WTC11 (cell line): ENCODE measurements around the gene PREP. TPM values are rescaled to one million over a fixed set of nuclear protein-coding genes. Genes with fewer than 3 reads are reported as not detected.

ENCODE experiments used
- ATAC-seq: fragments of 200-7000 bp; cut with Tn5 transposase; 2 replicates; pipeline ENCODE4 v1.10.0; 2021; ENCODE audit warnings: mild to moderate bottlenecking, moderate library complexity
- CTCF ChIA-PET: fragments of 300-600 bp; sonication (Branson Sonifier 250); formaldehyde crosslinking; loops from one replicate; lab custom pipeline; 2021; ENCODE audit warnings: antibody characterized with exemption; lab: Charles Lee
- POLR2A ChIA-PET: fragments of 350-600 bp; sonication (Branson Sonifier 250); formaldehyde crosslinking; loops from one replicate; lab custom pipeline; 2021; ENCODE audit warnings: antibody characterized with exemption; lab: Charles Lee
- DNase-seq: peaks from one replicate; pipeline ENCODE4 v3.0.0; 2021; ENCODE audit warnings: low spot score
- H3K27ac Mint-ChIP-seq: 2 replicates; pipeline ENCODE4 v1.8.0; 2021; ENCODE audit warnings: mixed read lengths
- H3K27me3 Mint-ChIP-seq: 2 replicates; pipeline ENCODE4 v1.8.0; 2021; ENCODE audit warnings: low read depth, mild to moderate bottlenecking, moderate library complexity, mixed read lengths
- H3K36me3 Mint-ChIP-seq: 2 replicates; pipeline ENCODE4 v1.8.0; 2021; ENCODE audit warnings: mixed read lengths
- H3K4me1 Mint-ChIP-seq: 2 replicates; pipeline ENCODE4 v1.8.0; 2022; ENCODE audit warnings: mixed read lengths
- H3K4me3 Mint-ChIP-seq: 2 replicates; pipeline ENCODE4 v1.8.0; 2021; ENCODE audit warnings: mild to moderate bottlenecking, moderate library complexity, mixed read lengths
- H3K9me3 Mint-ChIP-seq: 2 replicates; pipeline ENCODE4 v1.8.0; 2021; ENCODE audit warnings: mixed read lengths
- FOXP1 ChIP-seq: sonication (generic); formaldehyde crosslinking; IDR thresholded peaks from 2 replicates; pipeline ENCODE4 v1.8.0; 2022; ENCODE audit warnings: missing genetic modification reagents, mild to moderate bottlenecking, moderate library complexity, borderline replicate concordance
- GRHL2 ChIP-seq: fragments of 250-450 bp; sonication (Bioruptor Pico); IDR thresholded peaks from 2 replicates; pipeline ENCODE4 v1.8.0; 2022; ENCODE audit warnings: mild to moderate bottlenecking, moderate library complexity; ENCODE audit not compliant: insufficient replicate concordance, severe bottlenecking
- JAZF1 ChIP-seq: fragments of 250-450 bp; sonication (Bioruptor Pico); IDR thresholded peaks from 2 replicates; pipeline ENCODE4 v1.9.0; 2021; ENCODE audit warnings: moderate library complexity, mild to moderate bottlenecking, inconsistent platforms
- KAT7 ChIP-seq: sonication (generic); formaldehyde crosslinking; IDR thresholded peaks from 2 replicates; pipeline ENCODE4 v1.8.1; 2023; ENCODE audit warnings: missing genetic modification reagents, mild to moderate bottlenecking, borderline replicate concordance
- NFATC4 ChIP-seq: fragments of 250-450 bp; sonication (Bioruptor Pico); IDR thresholded peaks from 2 replicates; pipeline ENCODE4 v1.9.0; 2021; ENCODE audit warnings: mild to moderate bottlenecking
- PRDM15 ChIP-seq: sonication (generic); formaldehyde crosslinking; IDR thresholded peaks from 2 replicates; pipeline ENCODE4 v1.8.0; 2022; ENCODE audit warnings: missing genetic modification reagents
- PREB ChIP-seq: sonication (generic); formaldehyde crosslinking; IDR thresholded peaks from 2 replicates; pipeline ENCODE4 v1.8.1; 2022; ENCODE audit warnings: mild to moderate bottlenecking, missing genetic modification reagents, moderate library complexity, borderline replicate concordance
- RORB ChIP-seq: fragments of 250-450 bp; sonication (Bioruptor Pico); IDR thresholded peaks from 2 replicates; pipeline ENCODE4 v1.9.0; 2021; ENCODE audit warnings: mild to moderate bottlenecking
- SMAD4 ChIP-seq: sonication (generic); formaldehyde crosslinking; IDR thresholded peaks from 2 replicates; pipeline ENCODE4 v1.8.0; 2022; ENCODE audit warnings: mild to moderate bottlenecking, missing genetic modification reagents
- SP1 ChIP-seq: sonication (generic); formaldehyde crosslinking; conservative IDR thresholded peaks from 2 replicates; pipeline ENCODE4 v1.8.1; 2022; ENCODE audit warnings: missing genetic modification reagents
- TEAD4 ChIP-seq: sonication (generic); formaldehyde crosslinking; IDR thresholded peaks from 2 replicates; pipeline ENCODE4 v1.8.0; 2022; ENCODE audit warnings: mild to moderate bottlenecking, missing genetic modification reagents
- USF1 ChIP-seq: sonication (generic); formaldehyde crosslinking; IDR thresholded peaks from 2 replicates; pipeline ENCODE4 v1.8.0; 2022; ENCODE audit warnings: mild to moderate bottlenecking, missing genetic modification reagents
- ZNF232 ChIP-seq: sonication (generic); formaldehyde crosslinking; IDR thresholded peaks from 2 replicates; pipeline ENCODE4 v1.8.0; 2022; ENCODE audit warnings: mild to moderate bottlenecking, missing genetic modification reagents
- ZNF317 ChIP-seq: sonication (generic); formaldehyde crosslinking; IDR thresholded peaks from 2 replicates; pipeline ENCODE4 v1.8.1; 2023; ENCODE audit warnings: low read depth, mild to moderate bottlenecking, moderate library complexity, missing genetic modification reagents, borderline replicate concordance
- ZNF396 ChIP-seq: fragments of 250-450 bp; sonication (Bioruptor Pico); IDR thresholded peaks from 2 replicates; pipeline ENCODE4 v1.8.0; 2021; ENCODE audit warnings: mild to moderate bottlenecking, moderate library complexity, borderline replicate concordance
- total RNA-seq: library from RNA; stranded (reverse); gene quantifications from 3 replicates; pipeline ENCODE4 v1.2.3, GENCODE V29; 2021
- TF ChIP-seq, protein P1 (sequence below): fragments of 250-450 bp; sonication (Bioruptor Pico); IDR thresholded peaks from 2 replicates; pipeline ENCODE4 v1.9.0; 2021; ENCODE audit warnings: mild to moderate bottlenecking, borderline replicate concordance
- TF ChIP-seq, protein P2 (sequence below): sonication (generic); formaldehyde crosslinking; IDR thresholded peaks from 2 replicates; pipeline ENCODE4 v1.8.1; 2022; ENCODE audit warnings: low read depth, missing genetic modification reagents, borderline replicate concordance

PREP gene
- total RNA-seq, 1 experiment from 2014 or later, result 58.8 TPM

- Mint-ChIP-seq H3K36me3 (peaks cover 4% of the 10 kb centered on the region; the same call in 1 of the 2 replicates), H3K9me3 (no peaks in the 10 kb centered on the region), H3K27me3 (no peaks in the 10 kb centered on the region), H3K4me1 (peaks cover 17% of the 10 kb centered on the region), H3K4me3 (no peak overlapping the region), H3K27ac (no peak overlapping the region)
- POLR2A ChIA-PET, result no interaction called here
- ATAC-seq (no peak), DNase-seq (no peak)
- TF ChIP-seq ZNF396 (CRISPR knock-in tag), result no peak
- TF ChIP-seq USF1 (CRISPR knock-in tag), result no peak
- TF ChIP-seq SP1 (CRISPR knock-in tag), result no peak
- TF ChIP-seq ZNF232 (CRISPR knock-in tag), result no peak
- TF ChIP-seq, protein P1, sequence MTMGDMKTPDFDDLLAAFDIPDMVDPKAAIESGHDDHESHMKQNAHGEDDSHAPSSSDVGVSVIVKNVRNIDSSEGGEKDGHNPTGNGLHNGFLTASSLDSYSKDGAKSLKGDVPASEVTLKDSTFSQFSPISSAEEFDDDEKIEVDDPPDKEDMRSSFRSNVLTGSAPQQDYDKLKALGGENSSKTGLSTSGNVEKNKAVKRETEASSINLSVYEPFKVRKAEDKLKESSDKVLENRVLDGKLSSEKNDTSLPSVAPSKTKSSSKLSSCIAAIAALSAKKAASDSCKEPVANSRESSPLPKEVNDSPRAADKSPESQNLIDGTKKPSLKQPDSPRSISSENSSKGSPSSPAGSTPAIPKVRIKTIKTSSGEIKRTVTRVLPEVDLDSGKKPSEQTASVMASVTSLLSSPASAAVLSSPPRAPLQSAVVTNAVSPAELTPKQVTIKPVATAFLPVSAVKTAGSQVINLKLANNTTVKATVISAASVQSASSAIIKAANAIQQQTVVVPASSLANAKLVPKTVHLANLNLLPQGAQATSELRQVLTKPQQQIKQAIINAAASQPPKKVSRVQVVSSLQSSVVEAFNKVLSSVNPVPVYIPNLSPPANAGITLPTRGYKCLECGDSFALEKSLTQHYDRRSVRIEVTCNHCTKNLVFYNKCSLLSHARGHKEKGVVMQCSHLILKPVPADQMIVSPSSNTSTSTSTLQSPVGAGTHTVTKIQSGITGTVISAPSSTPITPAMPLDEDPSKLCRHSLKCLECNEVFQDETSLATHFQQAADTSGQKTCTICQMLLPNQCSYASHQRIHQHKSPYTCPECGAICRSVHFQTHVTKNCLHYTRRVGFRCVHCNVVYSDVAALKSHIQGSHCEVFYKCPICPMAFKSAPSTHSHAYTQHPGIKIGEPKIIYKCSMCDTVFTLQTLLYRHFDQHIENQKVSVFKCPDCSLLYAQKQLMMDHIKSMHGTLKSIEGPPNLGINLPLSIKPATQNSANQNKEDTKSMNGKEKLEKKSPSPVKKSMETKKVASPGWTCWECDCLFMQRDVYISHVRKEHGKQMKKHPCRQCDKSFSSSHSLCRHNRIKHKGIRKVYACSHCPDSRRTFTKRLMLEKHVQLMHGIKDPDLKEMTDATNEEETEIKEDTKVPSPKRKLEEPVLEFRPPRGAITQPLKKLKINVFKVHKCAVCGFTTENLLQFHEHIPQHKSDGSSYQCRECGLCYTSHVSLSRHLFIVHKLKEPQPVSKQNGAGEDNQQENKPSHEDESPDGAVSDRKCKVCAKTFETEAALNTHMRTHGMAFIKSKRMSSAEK, result no peak
- TF ChIP-seq TEAD4 (CRISPR knock-in tag), result no peak
- no peak for TF ChIP-seq PREB
- no peak for TF ChIP-seq KAT7 (CRISPR knock-in tag)
- no peak for TF ChIP-seq SMAD4
- CTCF ChIA-PET, result interaction anchor here (0.8 to 2.8 kb wide), 3 partner anchors 8 to 214 kb away, joined by 3 to 13 read pairs (median 6); no protein-coding TSS in a partner anchor
Observed at GRCh38 chr6:105301756-105302616, 100.9 kb downstream of the PREP start.

DNA sequence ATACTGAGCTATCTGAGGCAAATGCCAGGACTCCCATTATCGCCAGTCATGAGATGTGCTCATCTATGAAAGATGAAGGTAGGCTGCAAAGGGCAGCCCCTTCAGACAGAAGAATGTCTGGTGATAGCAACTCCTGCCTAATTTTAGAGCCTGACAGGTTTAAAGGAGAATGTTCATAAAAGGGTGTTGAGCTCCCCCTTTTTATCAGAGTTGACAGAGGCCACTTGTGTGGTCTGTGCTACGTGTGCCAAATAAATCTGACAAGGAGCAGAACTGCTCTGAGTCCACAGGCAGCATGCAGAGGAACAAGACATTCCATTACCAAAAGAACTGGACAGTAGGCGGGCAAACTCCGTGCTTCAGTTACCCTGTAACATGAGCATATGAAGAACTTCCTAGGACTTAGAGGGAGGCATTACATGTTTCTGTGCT is 101.8 kb downstream of the PREP start:
- TF ChIP-seq NFATC4 (CRISPR knock-in tag) (no peak), TEAD4 (CRISPR knock-in tag) (no peak)
- Mint-ChIP-seq H3K27ac (no peak overlapping the region), H3K27me3 (no peaks in the 10 kb centered on the region), H3K9me3 (no peaks in the 10 kb centered on the region), H3K4me1 (peaks cover 17% of the 10 kb centered on the region), H3K36me3 (peaks cover 4% of the 10 kb centered on the region; the same call in 1 of the 2 replicates), H3K4me3 (no peak overlapping the region)
- ChIA-PET CTCF (interaction anchor here (1.2 to 2.8 kb wide), 2 partner anchors 16 to 213 kb away, joined by 3 to 13 read pairs; no protein-coding TSS in a partner anchor), POLR2A (no interaction called here)
- DNase-seq (no peak), ATAC-seq (no peak)

DNA sequence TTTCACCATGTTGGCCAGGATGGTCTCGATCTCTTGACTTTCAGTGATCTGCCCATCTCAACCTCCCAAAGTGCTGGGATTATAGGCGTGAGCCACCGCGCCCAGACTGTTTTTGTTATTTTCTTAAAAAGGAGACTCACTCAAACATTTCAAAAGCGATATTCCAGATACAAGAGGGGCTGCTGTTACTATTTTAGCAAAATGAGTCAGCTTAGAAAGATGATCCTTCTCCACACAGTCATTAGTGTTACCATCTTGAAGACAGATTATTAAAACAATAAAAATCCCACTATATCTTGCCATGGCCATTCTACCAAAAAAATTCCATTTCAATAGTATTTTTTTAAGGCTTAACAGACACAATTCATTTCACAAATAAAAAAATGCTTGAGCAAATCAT is 102.8 kb downstream of the PREP start:
- Mint-ChIP-seq H3K4me3 (no peak overlapping the region), H3K36me3 (peaks cover 4% of the 10 kb centered on the region; the same call in 1 of the 2 replicates), H3K27me3 (no peaks in the 10 kb centered on the region), H3K9me3 (no peaks in the 10 kb centered on the region), H3K4me1 (peaks cover 11% of the 10 kb centered on the region), H3K27ac (no peak overlapping the region)
- ChIA-PET CTCF (interaction anchor here (0.7 to 1.2 kb wide), 2 partner anchors 212 to 787 kb away, joined by 3 read pairs; no protein-coding TSS in a partner anchor), POLR2A (interaction anchor here (0.6 kb wide), 1 partner anchor 428 kb away, joined by 4 read pairs; no protein-coding TSS in a partner anchor)
- ATAC-seq, result no peak
- DNase-seq, result no peak
- TF ChIP-seq FOXP1 (CRISPR knock-in tag) (no peak), RORB (no peak), ZNF317 (CRISPR knock-in tag) (no peak), PRDM15 (CRISPR knock-in tag) (no peak), GRHL2 (CRISPR knock-in tag) (no peak), TEAD4 (CRISPR knock-in tag) (no peak), USF1 (CRISPR knock-in tag) (no peak), ZNF232 (CRISPR knock-in tag) (no peak), JAZF1 (CRISPR knock-in tag) (no peak)
- TF ChIP-seq, protein P2, sequence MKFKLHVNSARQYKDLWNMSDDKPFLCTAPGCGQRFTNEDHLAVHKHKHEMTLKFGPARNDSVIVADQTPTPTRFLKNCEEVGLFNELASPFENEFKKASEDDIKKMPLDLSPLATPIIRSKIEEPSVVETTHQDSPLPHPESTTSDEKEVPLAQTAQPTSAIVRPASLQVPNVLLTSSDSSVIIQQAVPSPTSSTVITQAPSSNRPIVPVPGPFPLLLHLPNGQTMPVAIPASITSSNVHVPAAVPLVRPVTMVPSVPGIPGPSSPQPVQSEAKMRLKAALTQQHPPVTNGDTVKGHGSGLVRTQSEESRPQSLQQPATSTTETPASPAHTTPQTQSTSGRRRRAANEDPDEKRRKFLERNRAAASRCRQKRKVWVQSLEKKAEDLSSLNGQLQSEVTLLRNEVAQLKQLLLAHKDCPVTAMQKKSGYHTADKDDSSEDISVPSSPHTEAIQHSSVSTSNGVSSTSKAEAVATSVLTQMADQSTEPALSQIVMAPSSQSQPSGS, result no peak
